Activated T-cell treated with anti-CD3 and anti-CD28 coated beads, Interleukin-2, amount 50 U/mL, for 24 hours (primary cell): ENCODE data around the gene CEBPB.
"Not testable (repeated sequence)": the region's sequence is repeated elsewhere in the genome, so short reads cannot be mapped to it uniquely, and the experiment has no call there.

Source experiments
- DNase-seq: peaks from one replicate; pipeline ENCODE4 v3.0.0-alpha.2; 2020
- H3K27ac Mint-ChIP-seq: 2 replicates; pipeline ENCODE4 v1.8.0; 2020; ENCODE audit warnings: mild to moderate bottlenecking, mixed read lengths
- H3K27me3 Mint-ChIP-seq: 2 replicates; pipeline ENCODE4 v1.8.0; 2020; ENCODE audit warnings: mixed read lengths
- H3K36me3 Mint-ChIP-seq: 2 replicates; pipeline ENCODE4 v1.8.0; 2020; ENCODE audit warnings: low read depth, mixed read lengths
- H3K4me1 Mint-ChIP-seq: 2 replicates; pipeline ENCODE4 v1.8.0; 2020; ENCODE audit warnings: low read depth, mixed read lengths
- H3K4me3 Mint-ChIP-seq: 2 replicates; pipeline ENCODE4 v1.8.0; 2020; ENCODE audit warnings: mild to moderate bottlenecking, moderate library complexity, mixed read lengths
- H3K9me3 Mint-ChIP-seq: 2 replicates; pipeline ENCODE4 v1.8.0; 2020; ENCODE audit warnings: mixed read lengths

Gene CEBPB

DNA sequence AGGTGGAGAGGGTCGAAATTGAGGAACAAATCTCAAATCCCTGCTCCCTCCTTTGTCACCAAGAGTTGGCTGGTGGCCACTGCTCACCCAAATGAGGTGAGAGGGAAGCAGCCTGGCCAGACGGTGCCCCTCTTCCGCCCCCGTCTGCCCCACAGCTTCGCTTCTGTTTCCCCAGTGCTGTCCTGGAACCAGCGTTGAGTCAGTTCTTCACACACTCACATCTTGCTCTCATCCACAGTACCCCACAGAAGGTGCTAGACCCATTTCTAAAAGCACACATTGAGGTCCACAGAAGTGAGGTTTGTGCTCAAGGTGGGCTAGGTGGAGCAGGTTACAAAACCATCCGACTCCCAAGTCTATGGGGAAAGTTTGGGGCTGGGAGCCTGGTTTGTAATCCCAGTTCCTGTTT, 3.8 kb downstream of the CEBPB start:
- no peaks in the 10 kb centered on the region for H3K9me3 Mint-ChIP-seq
- H3K4me3 Mint-ChIP-seq = peak overlapping the region; percentile 93

DNA sequence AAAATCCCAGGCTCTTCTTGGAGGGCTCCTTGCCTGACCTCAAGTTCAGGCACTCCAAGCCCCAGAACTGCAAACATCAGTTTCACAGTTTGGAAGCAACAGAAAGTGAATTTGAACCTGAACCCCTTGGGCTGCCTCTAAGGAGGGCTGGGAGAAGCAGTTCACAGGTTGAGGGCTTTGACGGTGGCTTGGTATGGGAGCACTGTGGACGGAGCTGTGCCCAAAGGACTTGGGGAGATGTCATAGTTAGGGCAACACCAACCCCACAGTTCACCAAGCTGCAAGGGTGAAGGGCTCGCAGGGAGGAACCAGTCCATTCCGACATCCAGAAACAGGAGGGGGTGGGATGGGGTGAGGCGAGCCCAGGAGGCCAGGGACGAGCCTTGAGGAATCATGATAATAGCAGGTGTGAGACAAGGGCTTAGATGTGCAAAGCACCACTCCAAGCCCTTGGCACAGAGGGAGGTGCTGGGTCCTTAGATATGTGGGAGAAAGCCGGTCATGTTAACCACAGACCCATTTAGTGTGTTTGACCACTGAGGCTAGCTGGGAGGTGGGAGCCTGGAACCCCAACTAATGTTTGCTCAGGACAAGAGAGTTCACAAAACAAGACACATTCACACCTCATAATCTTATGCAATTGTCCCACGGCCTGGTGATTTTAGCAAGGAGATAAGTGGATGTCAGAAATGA, 4.3 kb downstream of the CEBPB start:
- Mint-ChIP-seq H3K4me1 (peaks cover 24% of the 10 kb centered on the region), H3K36me3 (peaks cover 28% of the 10 kb centered on the region), H3K9me3 (no peaks in the 10 kb centered on the region), H3K4me3 (peak overlapping the region; percentile 93), H3K27ac (peak overlapping the region; percentile 80), H3K27me3 (no peaks in the 10 kb centered on the region)
- DNase-seq = no peak

More for the DNA sequence above, 3.8 kb downstream of the CEBPB start:
- peaks cover 24% of the 10 kb centered on the region for H3K4me1 Mint-ChIP-seq
- peaks cover 28% of the 10 kb centered on the region for H3K36me3 Mint-ChIP-seq
- H3K27me3 Mint-ChIP-seq = no peaks in the 10 kb centered on the region
- DNase-seq = no peak
- peak overlapping the region; percentile 80 for H3K27ac Mint-ChIP-seq

- Mint-ChIP-seq H3K4me1 (peaks cover 24% of the 10 kb centered on the region), H3K4me3 (no peak overlapping the region), H3K27me3 (no peaks in the 10 kb centered on the region), H3K27ac (peak overlapping the region; percentile 15), H3K9me3 (no peaks in the 10 kb centered on the region), H3K36me3 (peaks cover 28% of the 10 kb centered on the region)
- no peak for DNase-seq
Observed at GRCh38 chr20:50195524-50196120, 5.0 kb downstream of the CEBPB start.

DNA sequence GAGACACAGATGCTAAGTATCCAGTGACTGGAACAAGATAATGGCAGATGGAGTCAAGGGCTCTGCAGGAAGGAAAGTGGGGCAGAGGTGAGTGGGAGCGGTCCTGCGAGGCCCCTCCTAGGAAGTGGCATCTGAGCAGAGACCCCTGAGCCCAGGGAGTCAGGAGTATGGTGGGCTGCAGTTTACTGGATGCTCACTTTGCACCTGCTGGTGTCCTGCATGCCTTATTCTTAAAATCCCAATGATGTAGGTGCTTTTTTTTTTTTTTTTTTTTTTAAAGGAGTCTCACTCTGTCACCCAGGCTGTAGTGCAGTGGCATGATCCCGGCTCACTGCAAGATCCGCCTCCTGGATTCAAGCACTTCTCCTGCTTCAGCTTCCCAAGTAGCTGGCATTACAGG, 5.6 kb downstream of the CEBPB start:
- H3K9me3 Mint-ChIP-seq = no peaks in the 10 kb centered on the region
- H3K36me3 Mint-ChIP-seq = peaks cover 28% of the 10 kb centered on the region
- no peak overlapping the region for H3K4me3 Mint-ChIP-seq
- DNase-seq = no peak
- peak overlapping the region; percentile 15 for H3K27ac Mint-ChIP-seq
- no peaks in the 10 kb centered on the region for H3K27me3 Mint-ChIP-seq
- peaks cover 24% of the 10 kb centered on the region for H3K4me1 Mint-ChIP-seq

- H3K4me3 Mint-ChIP-seq = no peak overlapping the region
- H3K27ac Mint-ChIP-seq = peak overlapping the region; percentile 18
- DNase-seq = no peak
Observed at GRCh38 chr20:50196896-50197295, 6.3 kb downstream of the CEBPB start.

DNA sequence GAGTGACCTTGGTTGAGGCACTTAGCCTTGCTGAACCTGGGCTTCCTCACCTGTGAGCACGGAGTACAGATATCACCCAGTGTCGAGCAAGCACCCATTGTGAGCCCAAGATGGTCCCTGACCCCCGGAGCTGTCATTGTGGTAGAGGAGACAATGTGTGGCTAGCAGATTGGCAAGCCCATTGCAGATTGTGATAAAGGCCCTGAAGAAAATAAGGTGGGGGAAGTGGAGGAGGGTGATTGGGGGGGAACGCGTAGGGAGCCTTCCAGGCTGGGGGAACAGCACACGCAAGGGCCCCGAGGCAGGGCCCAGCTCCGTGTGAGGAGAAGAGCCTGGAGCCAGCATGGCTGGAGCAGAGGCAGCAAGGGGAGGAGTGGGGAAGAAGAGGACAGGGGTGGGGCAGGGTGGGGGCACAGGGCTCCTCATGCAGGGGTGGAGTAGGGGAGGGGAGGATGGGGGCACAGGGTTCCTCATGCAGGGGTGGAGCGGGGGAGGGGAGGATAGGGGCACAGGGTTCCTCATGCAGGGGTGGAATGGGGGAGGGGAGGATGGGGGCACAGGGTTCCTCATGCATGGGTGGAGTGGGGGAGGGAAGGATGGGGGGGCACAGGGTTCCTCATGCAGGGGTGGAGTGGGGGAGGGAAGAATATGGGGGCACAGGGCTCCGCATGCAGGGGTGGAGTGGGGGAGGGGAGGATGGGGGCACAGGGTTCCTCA, 7.0 kb downstream of the CEBPB start:
- no peak overlapping the region for H3K4me3 Mint-ChIP-seq
- H3K27me3 Mint-ChIP-seq = peaks cover 2% of the 10 kb centered on the region
- peaks cover 27% of the 10 kb centered on the region for H3K4me1 Mint-ChIP-seq
- no peak for DNase-seq
- no peak overlapping the region for H3K27ac Mint-ChIP-seq
- H3K9me3 Mint-ChIP-seq = no peaks in the 10 kb centered on the region
- H3K36me3 Mint-ChIP-seq = peaks cover 23% of the 10 kb centered on the region

More at GRCh38 chr20:50196896-50197295, 6.3 kb downstream of the CEBPB start:
- Mint-ChIP-seq H3K4me1 (peaks cover 24% of the 10 kb centered on the region), H3K9me3 (no peaks in the 10 kb centered on the region), H3K27me3 (no peaks in the 10 kb centered on the region), H3K36me3 (peaks cover 28% of the 10 kb centered on the region)

- H3K9me3 Mint-ChIP-seq = no peaks in the 10 kb centered on the region
- no peak overlapping the region for H3K4me3 Mint-ChIP-seq
- H3K36me3 Mint-ChIP-seq = peaks cover 17% of the 10 kb centered on the region
- H3K27ac Mint-ChIP-seq = peak overlapping the region; percentile 14
- peaks cover 3% of the 10 kb centered on the region for H3K27me3 Mint-ChIP-seq
- no peak for DNase-seq
- H3K4me1 Mint-ChIP-seq = peaks cover 29% of the 10 kb centered on the region
Observed at GRCh38 chr20:50198180-50198666, 7.6 kb downstream of the CEBPB start.

DNA sequence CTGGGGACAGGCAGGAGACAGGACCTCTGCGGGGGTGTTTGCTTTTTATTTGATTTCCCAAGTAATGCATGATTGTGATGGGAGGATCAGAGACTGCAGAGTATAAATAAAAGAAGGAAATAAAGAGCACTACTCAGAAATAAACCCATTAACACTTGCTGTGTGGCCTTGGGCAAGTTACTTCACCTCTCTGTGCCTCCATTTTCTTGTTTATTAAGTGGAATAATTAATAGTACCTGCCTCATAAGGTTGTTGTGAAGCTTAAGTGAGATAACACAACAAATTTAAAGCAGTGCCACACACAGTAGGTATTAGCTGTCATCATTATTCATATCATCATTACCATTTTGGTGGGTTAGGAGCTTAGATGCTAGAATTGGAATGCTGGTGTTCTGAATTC, 8.1 kb downstream of the CEBPB start:
- Mint-ChIP-seq H3K4me3 (no peak overlapping the region), H3K36me3 (peaks cover 12% of the 10 kb centered on the region), H3K27me3 (peaks cover 7% of the 10 kb centered on the region), H3K9me3 (peaks cover 3% of the 10 kb centered on the region), H3K27ac (no peak overlapping the region), H3K4me1 (peaks cover 25% of the 10 kb centered on the region)
- DNase-seq = no peak

GRCh38 chr20:50199703-50200102, 9.1 kb downstream of the CEBPB start:
- peaks cover 16% of the 10 kb centered on the region for H3K4me1 Mint-ChIP-seq

GRCh38 chr20:50200482-50201104, 10.0 kb downstream of the CEBPB start:
- Mint-ChIP-seq H3K9me3 (peaks cover 11% of the 10 kb centered on the region), H3K27ac (no peak overlapping the region), H3K27me3 (peaks cover 15% of the 10 kb centered on the region), H3K4me1 (peaks cover 11% of the 10 kb centered on the region), H3K4me3 (no peak overlapping the region), H3K36me3 (no peaks in the 10 kb centered on the region)
- no peak for DNase-seq

More at GRCh38 chr20:50199703-50200102, 9.1 kb downstream of the CEBPB start:
- Mint-ChIP-seq H3K9me3 (peaks cover 11% of the 10 kb centered on the region), H3K27ac (no peak overlapping the region), H3K4me3 (no peak overlapping the region), H3K36me3 (peaks cover 2% of the 10 kb centered on the region), H3K27me3 (peaks cover 15% of the 10 kb centered on the region)
- DNase-seq = no peak

DNA sequence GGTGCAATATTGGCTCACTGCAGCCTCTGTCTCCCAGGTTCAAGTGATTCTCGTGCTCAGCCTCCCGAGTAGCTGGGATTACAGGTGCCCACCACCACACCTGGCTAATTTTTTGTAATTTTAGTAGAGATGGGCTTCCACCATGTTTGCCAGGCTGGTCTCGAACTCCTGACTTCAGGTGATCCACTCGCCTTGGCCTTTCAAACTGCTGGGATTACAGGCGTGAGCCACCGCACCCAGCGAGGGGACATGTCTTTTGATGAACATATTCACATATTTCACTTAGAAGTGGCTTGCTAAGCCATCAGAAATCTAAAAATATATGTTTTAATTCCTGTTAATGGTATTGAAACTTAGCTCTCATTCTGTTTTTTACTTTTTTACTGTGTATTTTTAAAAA, 11.1 kb downstream of the CEBPB start:
- H3K27ac Mint-ChIP-seq, H3K36me3 Mint-ChIP-seq, DNase-seq, H3K4me3 Mint-ChIP-seq: not testable (repeated sequence)
- peaks cover 11% of the 10 kb centered on the region for H3K9me3 Mint-ChIP-seq
- H3K27me3 Mint-ChIP-seq = peaks cover 15% of the 10 kb centered on the region
- peaks cover 11% of the 10 kb centered on the region for H3K4me1 Mint-ChIP-seq

DNA sequence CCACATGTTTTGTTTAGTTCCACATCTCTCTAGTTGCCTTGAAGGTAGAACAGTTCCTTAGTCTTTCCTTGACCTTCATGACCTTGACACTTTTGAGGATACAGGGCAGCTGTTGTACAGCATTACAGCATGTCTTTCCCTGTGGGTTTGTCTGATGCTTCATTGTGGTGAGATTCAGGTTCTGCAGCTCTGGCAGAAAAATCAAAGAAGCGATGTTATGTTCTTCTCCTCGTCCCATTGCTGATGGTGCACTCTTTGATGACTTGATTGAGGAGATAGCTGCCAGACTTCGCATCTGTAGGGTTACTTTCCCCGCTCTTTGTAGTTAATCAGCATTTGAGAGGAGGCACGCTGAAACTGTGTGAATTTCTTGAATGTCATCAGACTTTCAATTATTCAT, 12.0 kb downstream of the CEBPB start:
- peaks cover 11% of the 10 kb centered on the region for H3K4me1 Mint-ChIP-seq
- no peak overlapping the region for H3K4me3 Mint-ChIP-seq
- peaks cover 11% of the 10 kb centered on the region for H3K9me3 Mint-ChIP-seq
- no peak overlapping the region for H3K27ac Mint-ChIP-seq
- no peaks in the 10 kb centered on the region for H3K36me3 Mint-ChIP-seq
- peaks cover 19% of the 10 kb centered on the region for H3K27me3 Mint-ChIP-seq
- DNase-seq = no peak

DNA sequence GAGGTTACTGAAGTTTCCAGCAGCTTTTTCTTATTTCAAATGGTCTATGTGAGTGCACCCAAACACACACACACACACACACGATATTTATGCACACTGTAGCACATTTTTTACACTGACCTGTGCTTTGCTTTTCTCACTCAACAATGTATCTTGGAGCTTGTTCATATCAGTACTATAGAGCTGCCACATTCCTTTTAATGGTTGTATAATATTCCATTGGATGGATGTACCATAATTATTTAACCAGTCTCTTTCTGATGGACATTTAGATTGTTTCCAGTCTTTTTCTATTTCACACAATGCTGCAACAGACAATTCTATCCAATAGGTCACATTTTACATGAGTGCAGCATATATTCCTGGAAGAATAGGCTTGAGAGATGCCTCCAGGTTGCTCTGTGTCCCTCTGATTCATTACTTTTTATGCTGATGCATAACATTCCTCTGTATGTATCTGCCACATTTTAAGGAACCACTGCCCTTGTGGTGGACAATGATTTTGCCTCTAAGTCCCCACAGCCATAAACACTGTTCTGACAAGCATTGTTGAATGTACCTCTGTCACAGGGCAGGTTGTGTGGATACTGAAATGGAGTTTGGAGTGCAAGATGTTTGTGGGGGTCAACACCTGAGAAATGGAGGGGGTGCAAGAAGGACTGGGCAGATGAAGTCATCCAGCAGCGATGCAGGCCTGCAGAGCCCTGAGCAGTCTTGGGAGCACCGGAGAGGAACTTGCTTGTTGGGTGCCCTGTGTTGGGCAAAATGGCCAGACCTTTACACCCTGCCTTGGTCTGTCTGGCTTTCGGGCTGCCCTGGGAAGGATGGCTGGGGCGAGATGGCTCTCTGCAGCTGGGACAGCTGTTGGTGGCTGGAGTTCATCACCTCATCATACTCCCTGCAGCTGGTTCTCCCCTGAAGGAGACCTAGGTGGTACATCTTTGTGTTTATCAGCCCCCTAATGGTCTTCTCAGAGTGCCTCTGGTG, 13.6 kb downstream of the CEBPB start:
- DNase-seq = no peak
- Mint-ChIP-seq H3K4me3 (no peak overlapping the region), H3K27ac (no peak overlapping the region), H3K4me1 (peaks cover 11% of the 10 kb centered on the region), H3K27me3 (peaks cover 21% of the 10 kb centered on the region), H3K9me3 (peaks cover 11% of the 10 kb centered on the region), H3K36me3 (no peaks in the 10 kb centered on the region)
